HG03558 (cell line): ENCODE data around the gene IL13RA1.
"Not testable (repeated sequence)": the region's sequence is repeated elsewhere in the genome, so short reads cannot be mapped to it uniquely, and the experiment has no call there.

Source experiments
- ATAC-seq: cut with Tn5 transposase; IDR thresholded peaks from one replicate; pipeline ENCODE4 v1.9.1; 2021; ENCODE audit warnings: moderate number of reproducible peaks; ENCODE audit not compliant: unreplicated experiment; ENCODE audit errors: extremely low read depth

Gene IL13RA1

GRCh38 chrX:118772051-118772450, 44.6 kb downstream of the IL13RA1 start:
- ATAC-seq = no peak

GRCh38 chrX:118773782-118774181, 46.4 kb downstream of the IL13RA1 start:
- no peak for ATAC-seq

GRCh38 chrX:118779581-118779980, 52.2 kb downstream of the IL13RA1 start:
- ATAC-seq = no peak

- ATAC-seq = no peak
These were observed 53.1 kb downstream of the IL13RA1 start for GRCh38 chrX:118780509-118780908.

- no peak for ATAC-seq
These were observed 53.5 kb downstream of the IL13RA1 start for GRCh38 chrX:118780911-118781310.

- ATAC-seq = no peak
These were observed 68.3 kb downstream of the IL13RA1 start for GRCh38 chrX:118795528-118796280.

- no peak for ATAC-seq
These were observed 75.5 kb downstream of the IL13RA1 start for GRCh38 chrX:118802857-118803256.

GRCh38 chrX:118807151-118808017, 80.0 kb downstream of the IL13RA1 start:
- ATAC-seq = no peak

GRCh38 chrX:118817257-118817656, 89.9 kb downstream of the IL13RA1 start:
- not testable (repeated sequence) for ATAC-seq

GRCh38 chrX:118823263-118824172, 96.1 kb downstream of the IL13RA1 start, which contains the start of gene ZCCHC12:
ZCCHC12 (plus strand) TSS chrX:118823824; CDS start chrX:118825245, 1,421 bp downstream.
- no peak for ATAC-seq

- no peak for ATAC-seq
These were observed 96.8 kb downstream of the IL13RA1 start for GRCh38 chrX:118824173-118824730.

- no peak for ATAC-seq
These were observed 97.8 kb downstream of the IL13RA1 start for GRCh38 chrX:118825227-118825626.

- ATAC-seq = no peak
These were observed 112.0 kb downstream of the IL13RA1 start for GRCh38 chrX:118839334-118839958.
